HUDEP-2 (cell line): ENCODE measurements around the gene RAB25.

ENCODE experiments used
- DNase-seq, 76 experiments: peaks; one replicate each; lab custom pipeline; 2025; ENCODE audit not compliant: unreplicated experiment in 76 of 76; lab: John Stamatoyannopoulos, UW

Gene RAB25

GRCh38 chr1:156077430-156077760 lies 16.4 kb downstream of the RAB25 start:
- DNase-seq = no peak

DNA sequence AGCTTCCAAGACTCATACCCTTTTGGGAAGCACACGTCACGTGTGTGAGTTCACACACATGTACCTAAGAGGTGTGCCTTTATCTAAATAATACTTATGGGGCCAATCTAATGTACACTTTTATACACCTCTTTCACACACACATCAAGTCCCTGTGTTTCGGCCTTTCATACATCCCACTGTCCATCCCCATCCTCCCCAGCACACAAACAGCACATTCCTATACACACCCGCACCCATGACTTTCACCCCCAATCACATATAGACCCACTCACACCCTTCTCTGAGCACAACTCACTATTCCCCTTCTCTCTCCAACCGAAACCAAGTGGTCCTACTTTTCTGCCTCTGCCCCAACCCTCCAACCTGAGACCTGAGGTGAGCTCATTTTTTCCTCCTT lies 17.8 kb downstream of the RAB25 start:
- DNase-seq = no peak

DNA sequence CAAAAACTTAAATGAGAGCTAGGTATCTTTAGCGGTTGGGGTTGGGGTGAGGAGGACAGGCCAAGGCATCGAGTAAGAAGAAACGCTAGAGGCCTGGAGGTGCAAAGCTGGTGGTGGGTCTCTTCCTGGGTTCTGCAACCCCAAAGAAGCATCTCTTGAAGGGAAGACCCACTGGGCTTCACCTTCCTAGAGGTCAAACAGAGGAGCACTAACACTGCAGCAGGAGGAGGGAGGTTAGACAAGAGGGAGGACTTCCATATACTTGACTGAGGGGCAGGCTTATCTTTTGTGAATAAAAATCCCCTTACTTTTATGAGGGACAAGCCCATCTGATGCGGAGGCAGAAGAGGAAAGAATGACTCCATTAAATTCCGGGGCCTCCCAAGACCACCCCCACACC lies 18.8 kb downstream of the RAB25 start:
- DNase-seq = no peak

DNA sequence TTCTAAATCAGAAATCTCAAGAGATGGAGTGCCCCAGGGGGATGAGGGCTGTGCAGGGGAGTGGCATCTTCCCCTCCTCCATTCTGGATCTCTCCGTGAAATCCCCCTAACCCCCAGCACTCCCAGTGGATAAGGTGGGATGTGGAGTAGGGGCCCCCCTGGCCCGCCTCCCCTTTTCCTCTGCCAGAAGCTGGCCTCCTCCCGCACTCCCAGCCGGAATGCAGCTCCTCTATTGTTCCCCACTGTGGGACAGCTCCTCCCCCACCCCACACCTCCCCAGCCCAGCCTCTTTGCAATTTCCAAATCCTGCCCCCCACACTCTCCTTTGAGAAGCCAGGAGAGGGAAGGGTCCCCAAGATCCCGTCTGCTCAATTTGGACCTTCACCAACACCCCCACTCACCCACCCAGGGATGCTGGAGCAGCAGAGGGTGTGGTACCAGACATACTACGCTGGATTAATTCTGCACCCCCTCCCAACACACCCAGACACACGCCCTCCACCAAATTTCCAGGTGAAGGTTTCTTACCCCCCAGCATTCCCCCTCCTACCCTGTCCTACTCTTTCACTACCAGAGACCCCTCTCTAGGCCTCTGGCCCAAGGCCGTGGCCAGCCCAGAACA lies 19.4 kb downstream of the RAB25 start:
- DNase-seq = no peak

DNA sequence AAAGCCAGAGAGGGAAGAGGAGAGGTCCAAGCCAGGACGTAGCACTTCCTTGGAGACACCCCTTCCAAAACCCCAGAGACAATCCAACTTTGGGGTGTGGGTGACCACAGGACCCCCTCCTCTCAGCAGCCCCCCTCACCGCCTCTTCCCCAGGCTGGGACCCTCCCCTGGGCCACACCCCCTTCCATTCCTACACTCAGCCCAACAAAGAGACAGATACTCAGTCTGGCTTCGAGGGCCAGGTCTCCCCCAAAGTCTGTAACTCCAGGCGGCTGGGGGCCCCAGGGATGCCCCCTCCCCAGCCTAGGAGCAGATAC lies 19.9 kb downstream of the RAB25 start:
- DNase-seq = no peak

- no peak for DNase-seq
These were observed 20.4 kb downstream of the RAB25 start for GRCh38 chr1:156081180-156081916.

DNA sequence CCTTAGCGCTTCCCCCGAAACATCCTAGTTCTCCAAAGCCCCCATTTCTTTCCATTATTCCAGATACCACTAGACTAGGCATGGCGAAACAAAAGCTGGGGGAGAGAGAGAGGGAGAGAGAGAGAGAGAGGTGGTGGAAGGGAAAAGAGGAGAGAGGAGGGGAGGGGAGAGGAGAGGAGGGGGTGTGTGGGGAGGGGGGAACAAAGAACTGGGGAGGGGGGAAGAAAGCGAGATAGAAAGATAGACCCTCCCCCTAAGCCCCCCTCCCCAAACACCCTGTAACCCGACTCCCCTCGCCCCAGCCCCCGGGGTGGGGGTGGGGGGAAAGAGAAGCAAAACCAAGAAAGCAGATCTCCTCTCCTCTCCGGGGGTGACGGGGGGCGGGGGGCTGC lies 21.0 kb downstream of the RAB25 start:
- no peak for DNase-seq

- peak in 46 of 76 experiments; percentile 3 to 65 (median 35) for DNase-seq
These were observed 21.5 kb downstream of the RAB25 start, which contains the start of gene MEX3A for GRCh38 chr1:156082309-156083091. TSS of gene MEX3A (minus strand) at chr1:156082465. CDS start at chr1:156081998, 467 bp downstream.

DNA sequence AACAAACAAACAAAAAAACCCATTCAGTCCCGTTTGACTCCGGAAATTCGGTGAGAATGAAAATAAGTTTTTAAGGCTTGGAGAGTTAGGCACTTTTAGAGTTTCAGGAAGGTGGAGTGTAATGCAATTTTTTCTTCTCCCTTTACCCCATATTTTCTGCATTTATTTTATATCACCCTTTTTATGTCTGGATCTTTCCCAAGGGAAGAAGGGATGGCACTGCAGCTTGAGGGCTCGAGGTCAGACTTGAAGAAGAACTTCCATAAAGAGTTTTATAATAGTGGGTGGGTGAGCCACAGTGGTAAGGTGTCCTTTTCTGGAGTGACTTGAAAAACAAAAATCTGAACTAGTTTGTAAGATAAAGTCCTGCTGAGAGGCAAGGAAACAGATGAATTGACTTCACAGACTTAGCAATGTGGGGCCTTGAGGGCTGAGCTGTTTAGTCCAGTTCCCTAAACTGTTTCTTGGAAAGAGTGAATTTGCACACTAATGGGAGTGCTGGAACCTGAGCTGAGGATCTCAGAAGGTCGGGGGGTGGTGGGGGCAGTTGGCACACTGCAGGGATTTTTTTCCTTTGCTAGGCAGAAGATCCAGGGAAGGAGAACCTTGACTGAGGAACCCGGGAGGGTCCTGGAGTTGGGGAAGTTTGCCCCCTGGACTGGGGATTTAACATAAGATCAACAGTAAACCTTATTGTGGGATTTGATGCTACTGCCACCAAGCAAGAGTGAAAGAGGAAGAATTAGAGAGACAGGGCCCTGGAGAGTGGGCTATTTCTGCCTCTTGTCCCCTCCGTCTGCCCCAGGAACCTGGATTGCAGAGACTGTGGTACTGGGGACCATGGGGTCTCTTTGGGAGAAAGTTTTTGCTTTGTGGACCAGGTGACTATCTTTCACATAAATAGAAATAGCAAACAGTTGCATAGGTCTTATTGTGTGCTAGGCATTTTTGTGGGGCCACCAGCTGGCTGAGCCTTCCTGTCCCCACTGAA lies 23.1 kb downstream of the RAB25 start:
- no peak for DNase-seq

GRCh38 chr1:156086256-156086662 lies 25.3 kb downstream of the RAB25 start:
- DNase-seq = no peak

DNA sequence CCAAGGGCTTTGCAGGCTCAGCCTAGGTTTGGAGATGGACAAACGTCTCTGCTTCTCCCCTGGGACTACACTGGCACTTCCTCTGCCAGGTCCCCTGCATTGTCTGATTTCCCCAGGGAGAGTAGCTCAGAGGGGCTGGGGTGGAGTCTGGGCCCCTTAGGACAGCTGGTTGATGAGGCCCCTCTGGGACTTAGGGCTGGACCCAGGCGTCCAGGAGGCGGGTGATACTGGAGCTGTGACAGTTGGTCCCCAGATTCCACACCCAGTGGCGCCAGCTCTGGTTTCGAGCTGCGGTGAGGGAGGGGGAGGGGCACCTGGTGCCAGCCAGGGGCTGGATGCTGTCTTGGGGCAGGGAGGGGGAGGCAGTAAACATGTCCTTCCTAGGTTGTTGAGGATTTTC lies 28.7 kb downstream of the RAB25 start:
- DNase-seq = peak in 2 of 76 experiments; percentile 9 to 19

DNA sequence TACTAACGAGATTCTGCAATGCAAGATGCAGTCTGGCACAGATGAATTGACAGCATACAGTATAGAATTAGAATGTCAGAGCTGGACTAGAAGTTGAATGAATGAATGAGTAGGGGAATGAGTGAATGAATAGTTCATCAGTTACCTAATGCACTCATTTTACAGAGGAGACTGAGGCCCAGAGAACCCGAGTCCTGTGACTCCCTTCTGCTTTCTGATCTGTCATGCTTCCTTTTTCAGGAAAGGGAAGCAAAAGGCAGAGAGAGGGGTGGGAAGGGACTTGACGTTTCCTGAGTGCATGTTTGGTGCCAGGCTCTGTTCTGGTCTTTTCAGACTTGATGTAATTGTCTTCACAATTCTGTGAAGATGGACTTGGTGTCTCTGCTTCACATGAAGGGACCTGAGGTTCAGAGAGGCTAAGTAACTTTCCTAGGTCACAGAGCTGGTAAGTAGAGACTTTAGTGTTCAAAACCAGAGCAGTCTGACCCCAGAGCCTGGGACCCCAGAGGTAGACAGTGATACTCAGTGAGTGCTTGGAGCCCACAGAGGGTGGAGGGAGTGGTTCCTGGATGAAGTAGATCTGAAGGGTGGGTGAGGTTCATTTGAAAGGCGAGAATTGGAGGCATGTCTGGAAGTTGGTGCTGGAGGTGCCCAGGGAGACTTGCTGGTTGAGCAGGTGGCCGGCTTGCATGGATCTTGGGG lies 29.3 kb downstream of the RAB25 start:
- peak in 1 of 76 experiments; percentile 57 for DNase-seq

GRCh38 chr1:156090840-156091188 lies 29.9 kb downstream of the RAB25 start:
- peak in 68 of 76 experiments; percentile 18 to 80 (median 64) for DNase-seq

GRCh38 chr1:156091610-156092009 lies 30.6 kb downstream of the RAB25 start:
- DNase-seq = peak in 4 of 76 experiments; percentile 8 to 15 (median 9)

- no peak for DNase-seq
These were observed 35.0 kb downstream of the RAB25 start for GRCh38 chr1:156095906-156096508.

- DNase-seq = peak in 71 of 76 experiments; percentile 15 to 88 (median 72)
These were observed 35.9 kb downstream of the RAB25 start for GRCh38 chr1:156096640-156097391.

DNA sequence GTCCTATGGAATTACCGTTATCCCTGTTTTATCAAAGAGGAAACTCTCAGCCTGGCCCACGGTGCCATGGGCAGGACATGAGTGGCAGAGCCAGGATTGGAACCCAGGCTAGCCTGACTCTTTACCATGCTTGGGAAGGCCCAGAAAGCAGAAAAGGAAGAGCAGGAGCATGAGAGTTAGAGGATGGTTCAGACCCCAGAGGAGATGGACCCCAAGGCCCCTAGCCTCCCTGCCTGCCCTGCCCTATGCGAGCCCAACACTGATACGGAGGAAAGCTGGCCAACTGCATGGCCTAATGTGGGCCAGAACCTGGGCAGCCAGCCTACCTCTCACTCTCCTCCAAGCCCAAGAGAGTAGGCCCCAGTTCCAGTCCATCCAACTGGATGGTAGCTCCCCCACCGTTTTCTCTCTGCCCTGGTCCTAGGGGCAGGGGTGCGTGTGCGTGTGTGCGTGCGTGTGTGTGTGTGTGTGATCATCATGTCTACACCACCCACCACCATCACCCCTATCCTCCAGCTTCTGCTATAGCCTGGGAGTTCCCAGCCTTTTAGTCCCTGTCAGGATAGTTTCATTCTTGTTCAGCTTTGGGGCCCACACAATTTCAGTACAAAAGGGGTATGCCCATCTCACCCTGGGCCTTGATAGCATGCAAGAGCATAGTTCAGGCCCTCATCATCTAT lies 36.7 kb downstream of the RAB25 start:
- DNase-seq = no peak

DNA sequence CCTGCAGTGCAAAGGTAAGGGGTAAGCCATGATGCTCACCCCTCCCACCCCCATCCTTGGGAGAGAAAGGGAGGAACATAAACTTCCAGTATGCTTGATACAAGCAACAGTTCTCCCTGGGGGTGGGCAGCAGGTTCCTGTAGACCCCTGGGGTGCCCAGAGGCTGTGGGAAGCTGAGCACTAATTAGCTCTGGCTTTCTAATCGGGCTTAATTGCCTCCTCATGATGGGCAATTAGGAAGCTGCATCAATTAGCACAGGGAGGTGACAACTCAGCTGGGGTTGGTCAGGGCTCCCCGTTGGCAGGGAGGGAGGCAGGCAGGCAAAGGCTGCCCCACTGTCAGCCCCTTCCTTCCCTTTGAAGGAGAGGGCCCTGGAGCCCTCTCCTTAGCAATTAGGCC lies 37.8 kb downstream of the RAB25 start:
- DNase-seq = no peak
